GM21717 (cell line): ENCODE measurements around the gene CHST11.

Experiments
- ATAC-seq: cut with Tn5 transposase; IDR thresholded peaks from one replicate; pipeline ENCODE4 v1.9.1; 2021; ENCODE audit warnings: mild to moderate bottlenecking, moderate library complexity; ENCODE audit not compliant: unreplicated experiment

Gene CHST11

GRCh38 chr12:104648756-104649155, 192.0 kb downstream of the CHST11 start:
- ATAC-seq, result no peak

GRCh38 chr12:104649217-104649824, 192.6 kb downstream of the CHST11 start:
- no peak for ATAC-seq

DNA sequence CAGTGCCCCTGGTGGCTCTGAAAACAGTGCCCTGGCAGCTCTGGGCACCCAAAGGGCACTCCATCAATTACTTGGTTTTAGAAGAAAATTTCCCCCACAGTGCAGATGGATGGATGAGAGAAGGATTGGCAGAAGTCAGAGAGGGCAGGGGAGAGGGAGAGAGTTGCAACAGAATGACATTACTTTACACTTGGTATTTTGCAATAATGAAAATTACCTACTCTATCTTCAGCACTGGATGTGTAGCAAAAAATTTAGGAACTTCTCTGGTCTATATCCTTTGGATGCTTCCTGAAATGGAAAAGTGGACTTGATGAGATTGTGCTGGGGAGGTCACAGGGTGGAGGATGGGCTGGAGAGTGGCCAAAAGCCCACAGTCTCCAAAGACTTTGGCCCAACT, 193.2 kb downstream of the CHST11 start:
- no peak for ATAC-seq

DNA sequence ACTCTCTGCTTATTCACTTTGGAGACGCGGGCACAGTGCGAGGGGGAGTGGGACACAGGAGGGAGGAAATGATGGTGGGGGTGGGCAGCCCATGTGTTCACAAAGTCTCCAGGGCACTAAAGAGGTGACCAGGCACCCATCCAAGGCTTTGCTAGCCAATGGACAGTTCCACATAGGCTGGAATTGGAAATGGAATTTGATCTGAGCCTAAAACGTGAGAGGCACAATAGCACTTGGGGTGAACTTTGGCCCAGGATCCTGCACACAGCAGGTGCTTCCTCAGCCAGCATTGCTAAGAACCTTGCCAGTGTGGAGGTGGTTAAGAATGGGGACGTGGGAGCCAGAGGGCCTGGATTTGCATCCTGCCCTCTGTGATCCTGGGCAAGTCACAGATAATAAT, 193.8 kb downstream of the CHST11 start:
- ATAC-seq, result no peak

DNA sequence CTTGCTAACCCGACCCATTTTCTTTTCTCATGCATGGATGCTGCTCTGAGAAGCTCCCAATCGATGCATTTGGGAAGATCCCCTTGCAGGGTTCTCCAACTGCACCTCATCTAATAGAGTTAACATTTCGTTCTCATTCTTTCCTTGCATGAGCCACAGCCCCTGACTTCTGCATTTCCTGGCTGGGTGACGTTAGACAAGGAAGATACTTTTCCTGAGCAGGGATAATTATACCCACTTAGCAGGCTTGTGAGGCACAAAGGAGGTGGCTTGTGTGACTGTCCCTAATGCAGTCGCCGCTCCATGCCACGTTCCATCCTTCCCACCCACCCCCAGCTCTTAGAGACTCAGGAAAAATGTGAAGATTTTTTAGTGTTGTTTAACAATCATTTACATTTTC, 195.1 kb downstream of the CHST11 start:
- ATAC-seq, result no peak

DNA sequence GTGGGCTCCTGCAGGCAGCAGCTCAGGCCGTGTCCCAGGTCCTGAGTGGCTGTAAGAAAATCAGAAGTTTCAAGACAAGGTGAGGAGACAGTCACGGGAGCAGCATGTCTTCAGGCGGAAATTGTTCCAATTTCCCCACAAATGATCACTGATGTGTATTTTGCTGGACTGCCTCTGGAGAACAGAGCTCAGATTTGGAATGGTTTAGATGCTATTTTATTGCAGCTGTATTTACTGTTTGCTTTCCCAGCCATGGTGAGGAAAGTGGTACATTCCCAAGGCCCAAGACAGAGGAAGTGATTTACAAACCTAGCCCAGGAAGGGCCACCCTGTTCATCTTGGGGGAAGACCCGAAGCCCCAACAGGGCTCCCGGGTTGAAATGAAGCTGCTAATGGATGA, 195.6 kb downstream of the CHST11 start:
- ATAC-seq, result no peak

DNA sequence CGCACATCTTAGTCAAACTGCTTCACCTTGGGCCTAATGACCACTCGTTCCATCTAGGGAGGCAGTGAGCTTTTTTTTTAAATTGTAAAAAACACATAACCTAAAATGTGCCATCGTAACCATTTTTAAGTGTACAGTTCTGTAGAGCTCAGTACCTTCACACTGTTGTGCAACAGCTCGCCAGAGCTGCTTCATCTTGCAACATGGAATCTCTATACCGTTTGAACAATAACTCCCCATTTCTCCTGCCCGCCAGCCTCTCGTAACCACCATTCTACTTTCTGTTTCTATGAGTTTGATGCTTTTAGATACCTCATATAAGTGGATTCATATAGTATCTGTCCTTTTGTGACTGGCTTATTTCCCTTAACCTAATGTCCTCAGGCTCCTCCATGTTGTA, 196.2 kb downstream of the CHST11 start:
- no peak for ATAC-seq

GRCh38 chr12:104653730-104654664, 197.2 kb downstream of the CHST11 start:
- ATAC-seq, result no peak

- ATAC-seq, result no peak
Observed at GRCh38 chr12:104654665-104655609, 198.2 kb downstream of the CHST11 start.

- ATAC-seq, result no peak
Observed at GRCh38 chr12:104656383-104656782, 199.6 kb downstream of the CHST11 start.

DNA sequence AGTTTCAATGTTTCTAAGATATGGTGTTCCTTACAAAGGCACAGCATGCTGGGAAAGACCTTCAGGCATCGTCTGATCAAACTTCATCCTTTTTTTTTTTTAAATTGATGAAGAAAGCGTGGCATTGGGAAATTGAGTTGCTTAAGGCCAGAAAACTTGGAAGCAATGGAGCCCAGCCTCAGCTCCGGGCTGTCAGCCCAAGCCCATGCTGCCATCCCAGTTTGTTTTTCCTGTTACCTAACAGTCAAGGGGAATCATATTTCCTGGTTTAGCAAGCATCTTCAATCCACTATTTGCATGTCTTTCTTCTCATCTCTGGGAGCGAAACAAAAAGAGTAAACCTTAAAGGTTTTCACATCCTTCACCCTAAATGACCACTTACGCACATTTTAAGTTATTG, 200.2 kb downstream of the CHST11 start:
- no peak for ATAC-seq

- no peak for ATAC-seq
Observed at GRCh38 chr12:104657726-104658484, 201.2 kb downstream of the CHST11 start.

GRCh38 chr12:104659058-104659457, 202.3 kb downstream of the CHST11 start:
- no peak for ATAC-seq

DNA sequence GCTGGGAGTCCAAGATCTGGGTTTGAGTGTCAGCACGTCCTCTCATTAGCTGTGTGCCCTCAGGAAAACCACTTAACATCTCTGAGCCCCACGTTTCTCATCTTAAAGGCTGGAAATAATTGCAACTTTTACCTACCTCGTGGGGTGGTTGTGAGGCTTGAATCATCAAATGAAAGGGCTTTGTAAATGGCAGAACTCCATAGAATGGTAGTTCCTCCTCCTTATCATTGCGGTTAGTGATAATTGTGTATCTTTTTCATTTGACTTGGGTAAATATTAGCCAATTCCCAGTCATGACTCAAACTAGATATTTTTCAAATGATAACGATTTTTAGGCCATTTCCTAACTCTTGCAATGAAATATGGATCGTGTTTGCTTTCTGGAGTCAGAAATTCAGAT, 205.5 kb downstream of the CHST11 start:
- ATAC-seq, result no peak

DNA sequence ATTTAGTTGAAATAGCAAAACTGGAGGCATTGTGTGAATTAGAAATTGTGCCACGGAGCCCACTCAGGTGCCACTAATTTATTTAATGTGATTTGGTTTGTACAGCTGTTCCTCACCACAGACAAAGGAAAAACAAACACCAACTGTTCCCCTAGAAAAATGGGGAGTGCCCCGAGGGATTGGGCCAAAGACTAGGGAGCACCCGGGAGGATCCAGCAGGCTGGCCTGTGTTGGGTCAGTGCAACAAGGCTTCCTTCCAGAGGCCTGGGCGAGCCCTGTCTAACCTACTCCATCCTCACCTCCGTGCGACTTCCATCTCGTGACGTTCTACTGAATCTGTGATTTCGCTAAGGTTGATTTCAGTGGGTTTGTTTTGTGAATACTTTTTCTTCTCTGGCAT, 206.2 kb downstream of the CHST11 start:
- ATAC-seq, result no peak

DNA sequence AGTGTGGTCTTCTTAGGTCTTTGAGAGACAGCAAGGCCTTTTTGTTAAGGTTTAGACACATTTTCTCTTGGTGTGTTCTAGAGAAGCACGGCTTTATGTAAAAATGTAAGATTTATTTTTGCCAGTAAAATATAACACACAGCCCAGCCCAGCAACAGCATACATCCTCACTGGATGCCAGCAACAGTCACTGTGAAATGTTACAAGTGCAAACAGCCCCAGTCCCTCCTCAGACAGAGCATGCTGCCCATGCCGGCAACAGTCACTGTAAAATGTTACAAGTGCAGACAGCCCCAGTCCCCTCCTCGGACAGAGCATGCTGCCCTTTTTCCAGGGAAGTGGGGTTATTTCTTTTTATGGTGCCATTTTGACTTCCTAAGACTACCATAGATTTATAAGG, 207.6 kb downstream of the CHST11 start:
- ATAC-seq, result no peak

DNA sequence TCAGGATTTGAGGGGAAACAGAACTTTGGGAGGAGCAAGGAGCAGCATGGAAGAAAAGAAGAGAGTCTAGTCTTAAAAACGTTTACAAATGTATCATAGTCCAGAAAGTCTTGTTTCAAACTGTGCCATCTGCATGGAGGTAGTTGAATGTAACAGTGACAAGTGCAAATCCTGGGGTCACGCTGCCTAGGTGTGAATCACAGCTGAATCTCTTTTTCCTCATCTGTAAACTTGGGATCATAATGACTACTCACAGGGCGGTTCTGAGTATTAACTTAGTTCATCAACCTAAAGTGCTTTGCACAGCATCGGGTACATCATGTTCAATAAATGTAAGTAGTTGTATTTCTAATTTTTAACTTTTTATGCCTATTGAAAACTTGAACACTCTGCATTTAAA, 208.5 kb downstream of the CHST11 start:
- no peak for ATAC-seq

DNA sequence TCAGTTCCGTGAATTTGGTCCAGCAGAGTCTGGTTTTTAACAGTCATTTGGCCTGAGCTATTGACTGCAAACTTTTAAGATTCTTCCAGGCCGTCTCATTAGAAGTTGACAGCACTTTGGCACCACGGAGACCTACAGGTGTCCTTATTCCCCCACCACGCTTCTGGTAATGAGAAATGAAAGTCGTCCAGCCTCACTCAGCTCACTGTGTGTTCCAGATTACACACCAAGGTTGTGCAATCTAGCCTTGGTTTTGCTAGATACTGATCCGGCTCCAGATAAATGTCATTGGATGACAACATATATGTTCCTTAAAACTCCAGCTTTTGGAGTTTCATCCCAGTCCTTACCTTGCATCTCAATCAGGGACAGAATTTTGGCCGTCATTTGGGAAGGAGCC, 210.4 kb downstream of the CHST11 start:
- ATAC-seq, result no peak

DNA sequence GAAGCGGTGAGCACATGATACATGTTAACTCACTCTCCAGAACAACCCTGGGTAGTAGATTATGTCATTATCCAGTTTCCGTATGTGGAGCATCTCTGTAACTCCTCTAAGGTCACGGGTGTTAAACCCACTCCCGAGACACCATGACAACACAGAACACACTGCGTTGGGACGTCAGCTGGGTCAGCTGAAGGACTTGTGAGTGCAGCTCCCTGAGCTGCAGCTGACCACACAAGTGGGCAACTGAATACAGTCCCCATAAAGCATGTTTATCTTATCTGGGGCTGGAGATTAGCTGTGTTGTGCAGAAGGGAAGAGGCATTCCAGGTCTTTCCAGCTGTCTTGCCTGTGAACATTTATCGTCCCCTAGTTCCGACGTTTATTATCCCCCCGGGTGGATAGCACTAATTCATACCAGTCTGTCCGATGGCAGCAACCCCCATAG, 211.5 kb downstream of the CHST11 start:
- ATAC-seq, result no peak

DNA sequence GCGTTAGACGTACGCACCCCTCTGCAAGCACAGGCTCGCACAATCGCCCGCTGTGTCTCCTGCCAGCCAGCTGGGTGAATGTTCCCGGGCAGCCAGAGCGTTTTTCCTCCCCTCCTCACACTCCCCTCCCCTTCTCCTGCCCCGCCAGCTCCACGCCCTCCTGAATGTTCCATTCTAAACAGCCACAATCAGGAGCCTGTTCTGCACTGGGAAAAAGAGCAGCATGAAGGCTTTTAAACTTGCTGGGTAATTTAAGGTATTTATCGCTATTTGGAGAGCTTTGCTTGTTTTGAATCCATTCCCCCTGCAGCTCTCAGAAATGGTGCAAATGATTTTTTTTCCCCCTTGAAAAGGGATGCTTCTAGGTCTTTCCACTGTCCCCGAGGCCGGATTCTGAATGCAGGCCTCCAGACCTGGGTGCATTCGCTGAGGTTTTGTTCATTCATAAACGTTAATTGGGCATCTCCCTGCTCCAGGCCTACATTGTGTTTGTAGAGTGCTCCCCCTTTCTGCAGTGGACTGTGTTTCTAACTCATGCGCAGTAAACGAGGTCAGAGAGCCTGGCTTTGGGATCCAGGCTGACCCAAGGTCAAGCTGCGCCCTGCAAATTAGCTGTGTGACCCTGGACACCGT, 212.5 kb downstream of the CHST11 start:
- ATAC-seq, result no peak
